Measurements from ENCODE around the gene EZR.

GRCh38 chr6:158784505-158784904, 34.7 kb downstream of the EZR start:
- TF ChIP-seq CTCF (IDR thresholded peaks at IDR 0.05) (no peak), EZH2 (IDR thresholded peaks at IDR 0.05; ENCODE audit: borderline replicate concordance, insufficient read depth, low read depth, low read length, poor library complexity, severe bottlenecking) (no peak)
